Endometrial microvascular endothelial cells (primary cell): ENCODE results near the gene C19orf53. TPM values are rescaled to one million over a fixed set of nuclear protein-coding genes. Genes with fewer than 3 reads are reported as not detected.
"Not testable (repeated sequence)": the region's sequence is repeated elsewhere in the genome, so short reads cannot be mapped to it uniquely, and the experiment has no call there.

ENCODE experiments used
- in situ Hi-C: cut with HindIII; loops from 2 replicates; pipeline ENCODE4 v1.10.0; 2017; ENCODE audit warnings: low sequenced_read_pairs, low pct_unique_long_range_greater_than_20kb; ENCODE audit errors: inconsistent ontology term
- total RNA-seq: library from RNA; depleted of rRNA; stranded (reverse); fragments of >200 nt; gene quantifications from one replicate; pipeline ENCODE4 v1.2.3, GENCODE V29; 2015; ENCODE audit errors: inconsistent ontology term

The C19orf53 gene
- total RNA-seq, 1 donor from 2014 or later, result 121 TPM

GRCh38 chr19:13790354-13790753 lies 16.1 kb downstream of the C19orf53 start:
- in situ Hi-C loops, result no loop called here

DNA sequence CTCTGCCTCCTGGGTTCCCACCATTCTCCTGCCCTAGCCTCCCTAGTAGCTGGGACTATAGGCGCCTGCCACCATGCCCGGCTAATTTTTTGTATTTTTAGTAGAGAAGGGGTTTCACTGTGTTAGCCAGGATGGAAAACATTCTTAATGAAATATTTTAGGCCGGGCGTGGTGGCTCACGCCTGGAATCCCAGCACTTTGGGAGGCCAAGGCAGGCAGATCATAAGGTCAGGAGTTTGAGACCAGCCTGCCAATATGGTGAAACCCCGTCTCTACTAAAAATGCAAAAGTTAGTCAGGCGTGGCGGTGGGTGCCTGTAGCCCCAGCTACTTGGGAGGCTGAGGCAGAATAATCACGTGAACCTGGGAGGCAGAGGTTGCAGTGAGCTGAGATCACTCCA lies 19.1 kb downstream of the C19orf53 start:
- in situ Hi-C loops, result not testable (repeated sequence)

DNA sequence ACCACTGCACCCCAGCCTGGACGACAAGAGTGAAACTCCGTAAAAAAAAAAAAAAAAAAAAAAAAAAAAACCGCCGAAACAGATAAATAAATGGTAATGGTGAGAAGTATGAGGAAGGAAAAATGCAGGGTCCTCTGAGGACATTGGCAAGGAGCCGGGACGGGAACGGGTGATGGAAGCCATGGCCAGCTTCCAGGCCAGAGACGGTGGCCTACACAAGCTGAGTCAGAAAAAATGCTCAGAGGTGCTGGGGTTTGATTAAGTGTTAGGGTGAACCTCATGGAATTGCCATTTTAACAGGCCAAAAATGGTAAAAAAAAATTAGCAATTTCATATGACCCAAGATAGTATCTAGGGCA lies 20.1 kb downstream of the C19orf53 start:
- in situ Hi-C loops, result no loop called here

- in situ Hi-C loops, result no loop called here
These were observed 20.7 kb downstream of the C19orf53 start, which contains the start of gene ZSWIM4 for GRCh38 chr19:13794757-13795589. Gene ZSWIM4, plus strand, starts transcription at chr19:13795443. Its CDS starts 206 bp downstream, at chr19:13795649.

DNA sequence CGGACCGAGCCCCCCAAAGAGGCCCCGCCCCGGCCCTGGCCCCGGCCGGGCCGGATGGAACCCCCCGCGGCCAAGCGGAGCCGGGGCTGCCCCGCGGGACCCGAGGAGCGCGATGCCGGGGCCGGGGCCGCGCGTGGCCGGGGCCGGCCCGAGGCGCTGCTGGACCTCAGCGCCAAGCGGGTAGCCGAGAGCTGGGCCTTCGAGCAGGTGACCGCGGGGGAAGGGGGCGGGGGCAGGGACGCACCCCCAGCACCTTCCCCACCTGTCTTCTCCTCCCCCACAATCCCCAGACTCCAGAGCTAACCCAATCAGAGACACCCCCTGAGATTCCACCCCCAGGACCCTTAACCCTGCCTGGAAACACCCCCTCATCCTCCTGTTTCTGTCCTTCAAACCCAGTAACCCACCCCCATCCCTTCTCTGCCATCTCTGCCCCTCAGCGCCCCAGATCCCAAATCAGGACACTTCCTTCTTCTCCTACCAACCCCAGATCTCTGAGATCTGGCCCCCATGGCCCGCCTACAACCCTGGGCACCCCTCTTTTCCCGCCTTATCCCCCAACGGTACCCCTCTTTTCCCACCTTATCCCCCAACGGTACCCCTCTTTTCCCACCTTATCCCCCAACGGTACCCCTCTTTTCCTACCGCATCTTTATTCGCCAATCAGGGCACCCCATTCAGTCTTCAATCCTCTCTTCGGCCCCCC lies 21.5 kb downstream of the C19orf53 start:
- in situ Hi-C loops, result no loop called here

DNA sequence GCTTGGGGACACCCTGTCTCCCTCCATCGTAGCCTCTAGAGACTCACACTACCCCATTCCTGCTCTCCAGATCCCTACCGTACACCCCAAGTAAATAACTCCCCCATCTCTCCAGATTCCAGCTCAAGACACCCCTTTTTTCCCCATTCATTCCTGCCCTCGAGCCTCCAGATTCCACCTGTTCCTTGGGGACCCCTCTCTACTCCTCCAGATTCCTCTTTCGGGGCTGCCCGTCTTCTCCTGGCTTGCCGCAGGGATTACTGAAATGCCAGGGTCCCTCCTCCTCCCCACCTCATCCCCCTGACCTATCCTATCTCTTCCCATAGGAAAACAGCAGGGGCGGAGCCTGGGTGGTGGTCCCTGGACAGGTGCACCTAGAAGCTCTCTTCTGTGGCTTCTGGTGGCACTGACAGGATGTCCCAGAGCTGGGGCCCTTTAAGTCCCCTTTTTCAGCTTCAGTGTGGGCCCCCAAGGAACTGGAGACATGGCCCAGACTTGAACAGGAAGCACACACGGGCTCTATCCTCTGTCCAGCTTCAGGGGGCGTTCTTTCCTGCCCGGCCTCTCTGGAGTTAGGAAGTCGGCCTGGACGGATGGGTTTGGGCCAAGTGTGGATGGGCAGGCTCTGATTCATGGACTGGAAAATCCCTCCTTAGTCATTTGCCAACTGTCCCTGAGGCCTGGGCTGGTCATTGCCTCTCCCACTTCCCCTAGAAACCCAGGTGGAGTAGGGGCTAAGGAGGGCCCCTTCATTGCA lies 22.2 kb downstream of the C19orf53 start:
- in situ Hi-C loops, result no loop called here

DNA sequence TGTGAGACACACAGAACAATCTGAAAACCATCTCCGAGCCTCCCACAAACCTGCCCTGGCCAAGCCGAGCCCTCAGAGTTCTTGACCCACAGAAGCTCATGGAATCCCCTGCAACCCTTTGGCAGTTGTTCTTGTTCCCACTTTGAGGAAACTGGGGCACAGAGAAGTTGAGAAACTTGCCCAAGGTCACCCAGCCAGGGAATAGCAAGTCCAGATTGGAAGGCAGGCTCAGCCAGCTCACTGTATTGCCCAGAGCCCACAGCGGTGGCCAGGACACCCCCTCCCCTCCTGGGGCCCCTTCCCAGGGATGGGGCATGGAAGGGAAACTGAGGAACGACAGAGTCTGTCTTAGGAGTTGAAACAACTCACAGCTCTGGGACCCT lies 22.8 kb downstream of the C19orf53 start:
- in situ Hi-C loops, result no loop called here

GRCh38 chr19:13797870-13798269 lies 23.6 kb downstream of the C19orf53 start:
- in situ Hi-C loops, result no loop called here

- in situ Hi-C loops, result no loop called here
These were observed 25.4 kb downstream of the C19orf53 start for GRCh38 chr19:13799669-13800068.

- in situ Hi-C loops, result no loop called here
These were observed 28.8 kb downstream of the C19orf53 start for GRCh38 chr19:13803038-13803437.

DNA sequence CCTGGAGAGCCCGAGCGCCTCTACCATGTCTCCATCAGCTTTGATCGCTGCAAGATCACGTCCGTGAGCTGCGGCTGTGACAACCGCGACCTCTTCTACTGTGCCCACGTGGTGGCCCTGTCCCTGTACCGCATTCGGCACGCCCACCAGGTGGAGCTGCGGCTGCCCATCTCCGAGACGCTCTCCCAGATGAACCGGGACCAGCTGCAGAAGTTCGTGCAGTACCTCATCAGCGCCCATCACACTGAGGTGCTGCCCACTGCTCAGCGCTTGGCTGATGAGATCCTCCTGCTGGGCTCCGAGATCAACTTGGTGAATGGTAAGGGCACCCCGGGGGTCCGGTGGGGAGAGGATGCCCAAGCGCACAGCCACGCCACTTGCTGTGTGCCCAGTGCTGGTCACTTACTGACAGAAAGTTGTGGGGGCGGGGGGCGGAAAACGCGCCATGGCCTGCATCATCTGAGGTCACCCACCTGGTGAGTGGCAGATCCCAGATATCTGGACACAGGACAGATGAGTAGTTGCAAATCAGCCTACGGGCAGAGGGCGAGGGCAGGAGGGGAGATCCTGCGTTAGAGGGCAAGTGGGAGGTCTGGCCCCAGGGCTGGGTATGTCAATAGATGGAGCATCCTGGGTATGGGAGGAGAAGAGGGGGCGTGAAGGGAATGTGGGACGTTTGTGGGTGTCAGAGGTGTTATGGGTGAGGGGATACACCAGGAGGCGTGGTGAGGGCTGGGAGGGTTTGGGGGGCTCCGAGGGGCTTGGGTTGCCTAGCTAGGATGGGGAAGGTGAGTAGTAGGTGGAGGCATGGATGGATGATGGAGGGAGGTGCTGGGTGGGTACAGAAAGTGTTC lies 30.8 kb downstream of the C19orf53 start:
- in situ Hi-C loops, result no loop called here

DNA sequence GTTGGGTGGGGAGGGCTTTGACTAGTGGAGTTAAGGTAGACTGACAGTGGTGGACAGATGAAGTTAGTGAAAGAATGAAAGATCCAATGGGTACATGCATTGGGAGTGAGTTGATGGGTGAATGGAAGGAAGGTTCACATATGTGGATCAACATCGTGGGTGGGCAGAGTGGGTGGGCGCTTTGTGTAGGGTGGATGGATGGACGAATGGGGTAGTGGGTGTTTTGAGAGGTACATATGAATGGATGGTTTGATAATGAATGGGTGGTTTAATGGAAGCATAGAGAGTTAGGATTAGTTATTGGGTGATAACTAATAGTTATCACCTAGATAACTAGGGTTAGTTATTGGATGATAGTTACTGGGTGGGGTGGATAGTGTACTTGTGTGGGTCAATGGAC lies 32.5 kb downstream of the C19orf53 start:
- in situ Hi-C loops, result no loop called here

GRCh38 chr19:13807421-13808021 lies 33.3 kb downstream of the C19orf53 start:
- in situ Hi-C loops, result no loop called here

- in situ Hi-C loops, result no loop called here
These were observed 34.6 kb downstream of the C19orf53 start for GRCh38 chr19:13808856-13809255.

DNA sequence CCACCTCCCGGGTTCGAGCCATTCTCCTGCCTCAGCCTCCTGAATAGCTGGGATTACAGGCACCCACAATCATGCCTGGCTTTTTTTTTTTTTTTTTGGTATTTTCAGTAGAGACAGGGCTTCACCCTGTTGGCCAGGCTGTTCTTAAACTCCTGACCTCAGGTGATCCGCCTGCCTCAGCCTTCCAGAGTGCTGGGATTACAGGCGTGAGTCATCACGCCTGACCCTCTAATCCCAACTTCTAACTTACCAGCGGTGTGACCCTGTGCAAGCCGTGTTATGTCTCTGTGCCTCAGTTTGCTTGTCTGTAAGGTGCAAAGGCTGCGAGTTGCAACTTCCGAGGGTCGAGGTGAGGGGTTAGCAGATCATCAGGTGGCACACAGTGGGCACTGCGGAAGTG lies 38.3 kb downstream of the C19orf53 start:
- in situ Hi-C loops, result no loop called here

DNA sequence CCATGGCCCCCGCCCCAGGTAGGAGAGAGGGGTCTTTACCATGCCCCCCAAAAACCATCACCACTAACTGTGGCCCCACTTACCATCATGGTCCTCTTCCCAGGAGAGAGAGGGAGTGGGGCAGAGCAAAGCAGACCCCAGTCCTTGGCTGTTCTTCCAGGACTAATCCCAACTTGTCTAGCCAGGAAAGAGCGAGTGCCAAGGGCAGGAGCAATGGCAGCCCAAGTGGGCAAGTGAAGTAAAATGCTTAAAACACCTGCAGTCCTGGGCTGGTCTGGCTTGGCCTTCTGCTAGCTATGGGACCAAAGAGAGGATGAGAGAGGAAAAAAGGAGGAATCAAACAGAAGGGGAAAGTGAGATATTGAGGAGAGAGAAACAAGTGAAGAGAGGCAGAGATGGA lies 38.9 kb downstream of the C19orf53 start:
- in situ Hi-C loops, result no loop called here

DNA sequence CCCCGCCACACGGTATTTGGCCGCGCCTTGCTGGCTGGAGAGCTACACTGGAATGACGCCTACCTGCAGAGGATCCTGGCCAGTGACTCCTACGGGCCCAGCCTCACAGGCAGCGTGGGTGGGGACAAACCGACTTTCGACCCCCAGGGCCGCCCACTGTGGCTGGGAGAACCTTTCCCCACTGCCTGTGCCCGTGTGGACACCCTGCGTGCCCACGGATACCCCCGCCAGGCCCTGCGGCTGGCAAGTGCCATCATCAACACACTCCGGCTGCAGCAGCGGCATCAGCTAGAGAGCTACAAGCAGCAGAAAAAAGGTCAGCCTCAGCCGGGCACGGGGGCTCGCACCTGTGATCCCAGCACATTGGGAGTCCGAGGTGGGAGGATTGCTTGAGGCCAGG lies 40.3 kb downstream of the C19orf53 start:
- in situ Hi-C loops, result no loop called here

GRCh38 chr19:13817018-13817614 lies 42.9 kb downstream of the C19orf53 start:
- in situ Hi-C loops, result no loop called here
